Uterus (tissue), 4 donors: ENCODE data around the gene ITFG1. TPM values are rescaled to one million over a fixed set of nuclear protein-coding genes. Genes with fewer than 3 reads are reported as not detected.
"Not testable (repeated sequence)": the region's sequence is repeated elsewhere in the genome, so short reads cannot be mapped to it uniquely, and the experiment has no call there.

Experiments
- DNase-seq, 2 donors: peaks; one replicate each; pipeline ENCODE4 v3.0.0-alpha.2; 2019 to 2020
- H3K27ac ChIP-seq, 2 donors: fragments of 200-600 bp; sonication (generic); 1 replicate in 1 of 2; 2 replicates in 1 of 2; pipeline ENCODE4 v1.5.1; 2016 to 2018
- H3K27me3 ChIP-seq, 2 donors: fragments of 200-600 bp; sonication (generic); one replicate each; pipeline ENCODE4 v1.5.1; 2018 to 2019; ENCODE audit warnings: control low read depth in 1 of 2
- H3K36me3 ChIP-seq, 2 donors: fragments of 200-600 bp; sonication (generic); one replicate each; pipeline ENCODE4 v1.5.1; 2019; ENCODE audit warnings: control low read depth in 1 of 2
- H3K4me1 ChIP-seq, 2 donors: fragments of 200-600 bp; sonication (generic); one replicate each; pipeline ENCODE4 v1.5.1; 2018 to 2019; ENCODE audit warnings: control low read depth in 1 of 2
- H3K4me3 ChIP-seq, 2 donors: fragments of 200-600 bp; sonication (generic); 1 replicate in 1 of 2; 2 replicates in 1 of 2; pipeline ENCODE4 v1.5.1; 2018 to 2019; ENCODE audit warnings: mild to moderate bottlenecking in 1 of 2
- H3K9me3 ChIP-seq, 2 donors: fragments of 200-600 bp; sonication (generic); one replicate each; pipeline ENCODE4 v1.5.1; 2019; ENCODE audit warnings: control low read depth in 1 of 2
- CTCF ChIP-seq, 4 experiments: fragments of 200-600 bp in 2 of 4; fragments of 450-650 bp in 2 of 4; sonication (generic) in 2 of 4; IDR thresholded peaks; one replicate each; pipeline ENCODE4 v1.5.1; 2016 to 2019; ENCODE audit warnings: antibody characterized with exemption in 4 of 4, mild to moderate bottlenecking in 2 of 4, moderate library complexity in 1 of 4
- POLR2A ChIP-seq, 2 donors: fragments of 450-650 bp; IDR thresholded peaks; one replicate each; pipeline ENCODE4 v1.6.1; 2016; ENCODE audit warnings: antibody characterized with exemption in 2 of 2, mild to moderate bottlenecking in 1 of 2, moderate library complexity in 1 of 2
- intact Hi-C: fragments of 100-400 bp; cut with DNase I; formaldehyde crosslinking; loops from one replicate; pipeline ENCODE4 v1.15.1; 2023; ENCODE audit warnings: low total_unique reads
- total RNA-seq, 4 donors: library from RNA; depleted of rRNA in 3 of 4; stranded (reverse); fragments of >200 nt in 3 of 4; gene quantifications; one replicate each; pipeline versions ENCODE4 v1.1.0 to v1.2.4, GENCODE V29; 2014 to 2023
- donor health status: DM: yes; HTN: yes; CAD: no.

The ITFG1 gene
- total RNA-seq, 4 donors from 2014 or later: 47.5 to 97.5 (median 67.2) TPM

GRCh38 chr16:47446431-47446830, 14.4 kb downstream of the ITFG1 start:
- Histone ChIP-seq H3K36me3 (no peaks in the 10 kb centered on the region), H3K27ac (no peak overlapping the region), H3K9me3 (no peaks in the 10 kb centered on the region), H3K4me1 (no peaks in the 10 kb centered on the region), H3K27me3 (no peaks in the 10 kb centered on the region), H3K4me3 (no peak overlapping the region)
- TF ChIP-seq CTCF (IDR thresholded peaks at IDR 0.05): no peak
- no peak for TF ChIP-seq POLR2A (IDR thresholded peaks at IDR 0.05)
- intact Hi-C loops: no loop called here
- no peak for DNase-seq

GRCh38 chr16:47442884-47443283, 18.0 kb downstream of the ITFG1 start:
- H3K27me3 ChIP-seq, H3K4me3 ChIP-seq, H3K36me3 ChIP-seq, DNase-seq, H3K4me1 ChIP-seq, intact Hi-C loops, H3K27ac ChIP-seq, H3K9me3 ChIP-seq: not testable (repeated sequence)

GRCh38 chr16:47440066-47440465, 20.8 kb downstream of the ITFG1 start:
- H3K9me3 ChIP-seq, H3K36me3 ChIP-seq, H3K4me3 ChIP-seq, intact Hi-C loops, H3K27me3 ChIP-seq, DNase-seq, H3K27ac ChIP-seq, H3K4me1 ChIP-seq: not testable (repeated sequence)

- H3K9me3 ChIP-seq, H3K4me3 ChIP-seq, H3K4me1 ChIP-seq, intact Hi-C loops, H3K27me3 ChIP-seq, H3K27ac ChIP-seq, DNase-seq, H3K36me3 ChIP-seq: not testable (repeated sequence)
These were observed 26.6 kb downstream of the ITFG1 start for GRCh38 chr16:47434274-47434673.

GRCh38 chr16:47431960-47432359, 28.9 kb downstream of the ITFG1 start:
- no peaks in the 10 kb centered on the region for H3K27me3 ChIP-seq
- H3K36me3 ChIP-seq: no peaks in the 10 kb centered on the region
- intact Hi-C loops: no loop called here
- H3K4me3 ChIP-seq: no peak overlapping the region
- DNase-seq: no peak
- no peak for TF ChIP-seq CTCF (IDR thresholded peaks at IDR 0.05)
- no peak for TF ChIP-seq POLR2A (IDR thresholded peaks at IDR 0.05)
- no peaks in the 10 kb centered on the region for H3K4me1 ChIP-seq
- no peak overlapping the region for H3K27ac ChIP-seq
- H3K9me3 ChIP-seq: no peaks in the 10 kb centered on the region

- no peak for DNase-seq
- H3K27ac ChIP-seq: no peak overlapping the region
- intact Hi-C loops: no loop called here
- TF ChIP-seq POLR2A (IDR thresholded peaks at IDR 0.05) (no peak), CTCF (IDR thresholded peaks at IDR 0.05) (no peak)
- H3K9me3 ChIP-seq: no peaks in the 10 kb centered on the region
- H3K36me3 ChIP-seq: no peaks in the 10 kb centered on the region
- H3K4me3 ChIP-seq: no peak overlapping the region
- H3K27me3 ChIP-seq: no peaks in the 10 kb centered on the region
- H3K4me1 ChIP-seq: no peaks in the 10 kb centered on the region
These were observed 34.1 kb downstream of the ITFG1 start for GRCh38 chr16:47426806-47427205.

GRCh38 chr16:47424846-47425245, 36.0 kb downstream of the ITFG1 start:
- intact Hi-C loops: no loop called here
- Histone ChIP-seq H3K36me3 (no peaks in the 10 kb centered on the region), H3K27ac (no peak overlapping the region), H3K9me3 (no peaks in the 10 kb centered on the region), H3K4me3 (no peak overlapping the region), H3K27me3 (no peaks in the 10 kb centered on the region), H3K4me1 (no peaks in the 10 kb centered on the region)
- TF ChIP-seq CTCF (IDR thresholded peaks at IDR 0.05): no peak
- TF ChIP-seq POLR2A (IDR thresholded peaks at IDR 0.05): no peak
- DNase-seq: no peak
